Frontal cortex (tissue), 4 donors: ENCODE data around the gene AMZ1. TPM values are rescaled to one million over a fixed set of nuclear protein-coding genes. Genes with fewer than 3 reads are reported as not detected.

Experiments
- DNase-seq, 2 donors: peaks; one replicate each; pipeline ENCODE4 v3.0.0; 2012; ENCODE audit warnings: low spot score in 2 of 2
- FAIRE-seq: peaks from 2 replicates; lab custom pipeline; 2012; peaks lifted over from hg19 to GRCh38; lab: Jason Lieb, UNC
- total RNA-seq: library from RNA; depleted of rRNA; stranded (reverse); fragments of >200 nt; gene quantifications from one replicate; pipeline ENCODE4 v1.2.3, GENCODE V29; 2014
- donor health status: control.
- donor health status: control.
- donor health status: control.

AMZ1 gene
- total RNA-seq, 1 donor from 2014 or later = 1.6 TPM

DNA sequence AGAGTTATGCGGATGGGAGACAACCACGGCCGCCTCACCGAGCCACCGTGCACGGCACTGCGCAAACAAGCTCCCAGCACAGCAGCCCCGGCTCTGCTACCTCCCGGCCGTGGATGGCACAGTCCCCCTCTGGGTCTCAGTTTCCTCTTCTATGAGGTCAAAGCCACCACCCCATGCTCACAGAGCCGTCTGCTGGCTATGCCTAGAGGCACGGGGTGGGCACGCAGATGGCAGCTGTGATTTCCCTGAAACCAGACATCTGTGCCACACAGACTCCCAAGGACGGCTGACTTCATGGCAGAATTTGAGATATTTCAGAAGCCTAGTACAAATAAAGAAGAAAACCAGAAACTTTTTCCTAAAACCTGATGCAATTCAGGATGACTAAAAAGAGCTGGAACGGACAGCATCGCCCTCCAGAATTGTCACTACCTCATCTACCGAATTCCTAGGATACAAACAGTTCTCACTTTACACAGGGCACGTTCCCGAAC is 73.2 kb downstream of the AMZ1 start:
- no peak for DNase-seq
- no peak for FAIRE-seq

DNA sequence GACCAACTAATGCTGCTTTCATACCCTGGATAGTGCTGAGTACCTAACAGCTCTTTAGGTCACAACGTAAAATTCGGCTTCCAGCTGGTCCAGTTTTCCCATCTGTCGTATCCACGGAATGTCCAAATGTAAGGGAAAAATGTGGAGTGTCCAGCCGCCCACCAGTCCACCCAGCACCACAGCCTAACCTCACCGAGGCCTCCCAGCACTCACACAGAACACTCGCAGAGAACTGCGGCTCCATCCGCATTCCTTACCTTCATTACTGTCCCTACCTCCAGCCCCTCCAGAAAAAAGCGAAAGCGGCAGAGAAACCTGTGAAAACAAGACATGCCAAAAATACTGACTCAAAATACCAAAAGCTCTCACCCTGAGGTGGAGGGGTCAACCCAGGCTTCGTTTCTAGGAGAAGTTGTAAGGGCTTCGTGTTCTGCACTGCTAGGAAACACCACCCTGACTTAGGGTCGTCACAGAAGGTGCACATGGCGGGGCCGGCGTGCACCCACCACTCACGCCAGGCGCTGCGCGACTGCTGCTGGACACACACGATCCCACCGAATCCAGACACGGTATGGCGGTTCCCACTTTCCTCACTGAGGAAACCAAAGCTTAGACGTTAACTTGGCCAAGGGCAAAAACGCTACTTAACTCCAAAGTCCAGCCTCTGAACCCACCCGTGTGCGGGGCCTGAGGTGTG is 73.9 kb downstream of the AMZ1 start:
- FAIRE-seq (no peak), DNase-seq (no peak)

DNA sequence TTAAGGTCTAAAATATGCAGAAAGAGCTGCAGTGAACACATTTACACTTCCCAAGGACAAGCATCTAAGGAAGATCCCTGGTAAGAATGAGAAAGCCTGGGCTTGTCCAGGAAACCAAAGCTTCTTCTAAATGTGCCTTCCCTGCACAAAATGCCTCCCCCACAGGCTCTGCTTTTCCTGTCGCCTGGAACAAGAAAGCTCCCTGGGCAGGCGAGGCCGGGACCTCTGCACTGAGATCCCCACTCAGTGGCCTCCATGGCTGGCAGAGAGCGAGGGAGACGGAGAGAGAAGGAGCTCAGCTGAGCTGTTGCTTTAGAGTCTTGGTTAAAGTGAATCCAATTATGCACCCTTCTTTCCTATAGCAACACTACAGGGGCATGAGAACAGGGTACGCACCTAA is 75.6 kb downstream of the AMZ1 start:
- DNase-seq (no peak), FAIRE-seq (no peak)

DNA sequence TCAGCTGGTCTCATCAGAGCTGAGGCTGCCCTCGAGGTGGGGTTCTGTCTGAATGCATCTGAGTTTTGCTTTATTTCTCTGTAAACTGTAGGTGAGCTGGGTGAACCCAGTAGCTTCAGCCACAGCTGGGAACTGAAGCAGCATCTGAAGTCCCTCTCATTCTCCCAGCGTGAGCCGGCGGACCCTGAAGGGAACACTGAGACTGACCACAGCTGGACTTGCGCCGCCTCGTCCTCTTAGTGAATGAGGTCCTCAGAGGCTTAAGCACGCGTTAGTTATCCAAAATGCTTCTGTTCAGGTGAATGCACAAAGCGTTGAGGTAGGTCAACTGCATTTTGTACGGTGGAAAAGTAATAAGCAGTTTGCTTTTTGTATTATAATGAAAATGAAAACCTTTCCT is 76.6 kb downstream of the AMZ1 start:
- DNase-seq (no peak), FAIRE-seq (no peak)

Other genes starting within 250 kb of the AMZ1 start
- gene GRIFIN, start 211.8 kb upstream of the AMZ1 start, total RNA-seq = not detected
- 9.4 TPM for gene LFNG, start 168.4 kb upstream of the AMZ1 start, total RNA-seq
- gene BRAT1, start 132.7 kb upstream of the AMZ1 start, total RNA-seq = 16.7 TPM
- 17.9 TPM for gene IQCE, start 129.2 kb upstream of the AMZ1 start, total RNA-seq
- gene TTYH3, start 56.2 kb upstream of the AMZ1 start, total RNA-seq = 29.3 TPM
- 11.8 TPM for gene GNA12, start 156.1 kb downstream of the AMZ1 start, total RNA-seq